Stomach (tissue), 9 donors: ENCODE measurements around the gene ARHGAP10. TPM values are rescaled to one million over a fixed set of nuclear protein-coding genes. Genes with fewer than 3 reads are reported as not detected.
A peak's percentile ranks its signal among the peaks of the same experiment; 100 is the strongest.

Experiments used
- DNase-seq, 2 donors: peaks; one replicate each; pipeline versions ENCODE4 v3.0.0 to v3.0.0-alpha.2; 2013 to 2019
- H3K27ac ChIP-seq, 5 donors: fragments of 200-600 bp in 4 of 5; sonication (generic) in 4 of 5; one replicate each; pipeline ENCODE4 v1.5.1; 2013 to 2019; ENCODE audit warnings: mild to moderate bottlenecking in 1 of 5, moderate library complexity in 1 of 5
- H3K27me3 ChIP-seq, 3 donors: fragments of 200-600 bp; sonication (generic); one replicate each; pipeline ENCODE4 v1.5.1; 2017 to 2019; ENCODE audit warnings: mixed run types in 1 of 3
- H3K36me3 ChIP-seq, 4 donors: fragments of 200-600 bp; sonication (generic); 1 replicate in 3 of 4; 2 replicates in 1 of 4; pipeline ENCODE4 v1.5.1; 2016 to 2019
- H3K4me1 ChIP-seq, 4 donors: fragments of 200-600 bp; sonication (generic); one replicate each; pipeline ENCODE4 v1.5.1; 2016 to 2019
- H3K4me3 ChIP-seq, 4 donors: fragments of 200-600 bp; sonication (generic) in 3 of 4; one replicate each; pipeline ENCODE4 v1.5.1; 2016 to 2019; ENCODE audit warnings: mild to moderate bottlenecking in 1 of 4
- H3K9me3 ChIP-seq, 4 donors: fragments of 200-600 bp; sonication (generic); one replicate each; pipeline ENCODE4 v1.5.1; 2016 to 2019
- CTCF ChIP-seq, 7 experiments: fragments of 450-650 bp in 4 of 7; fragments of 200-600 bp in 3 of 7; sonication (generic) in 3 of 7; IDR thresholded peaks; one replicate each; pipeline ENCODE4 v1.5.1; 2016 to 2019; ENCODE audit warnings: antibody characterized with exemption in 7 of 7, control low read depth in 2 of 7, mild to moderate bottlenecking in 1 of 7
- EP300 ChIP-seq: sonication (generic); formaldehyde crosslinking; IDR thresholded peaks from one replicate; pipeline ENCODE4 v1.6.1; 2017; ENCODE audit warnings: antibody characterized with exemption
- POLR2A ChIP-seq, 4 donors: fragments of 450-650 bp; IDR thresholded peaks; one replicate each; pipeline ENCODE4 v1.6.1; 2016; ENCODE audit warnings: antibody characterized with exemption in 4 of 4, control low read depth in 2 of 4, mild to moderate bottlenecking in 1 of 4, moderate library complexity in 1 of 4
- POLR2AphosphoS5 ChIP-seq, 3 donors: sonication (generic); formaldehyde crosslinking; IDR thresholded peaks; one replicate each; pipeline ENCODE4 v1.6.1; 2016; ENCODE audit warnings: antibody characterized with exemption in 3 of 3
- WGBS, 5 donors: extraction: QIAGEN DNeasy Blood & Tissue Kit in 3 of 5; methylation state at CpG; one replicate each; pipeline versions ENCODE4 v1.1.5 to v1.1.7; 2013 to 2018; 5-methylcytosine and 5-hydroxymethylcytosine counted together
- intact Hi-C: fragments of 100-400 bp; cut with DNase I; formaldehyde crosslinking; loops from one replicate; pipeline ENCODE4 v1.15.1; 2023; ENCODE audit warnings: low total_unique reads
- polyA plus RNA-seq, 3 donors: library from polyadenylated mRNA; stranded (reverse); fragments of 200-250 nt; gene quantifications; one replicate each; pipeline ENCODE4 v1.2.3, GENCODE V29; 2013
- total RNA-seq, 5 donors: library from RNA; depleted of rRNA; stranded (reverse); fragments of >200 nt; gene quantifications; one replicate each; pipeline versions ENCODE4 v1.1.0 to v1.2.3, GENCODE V29; 2014 to 2016
- donor health status: healthy with polysubstance abuse.
- donor health status: Bipolar disorder and iron deficiency.
- donor health status: healthy.

Gene ARHGAP10
- total and polyA plus RNA-seq, 8 donors = 18.1 to 117 (median 43.9) TPM

- peaks cover 0 to 19% (median 5%) of the 10 kb centered on the region in 4 donors for H3K4me1 ChIP-seq
- H3K27ac ChIP-seq = no peak overlapping the region
- no peak for DNase-seq
- TF ChIP-seq EP300 (no peak), CTCF (IDR thresholded peaks at IDR 0.05) (no peak), POLR2A (IDR thresholded peaks at IDR 0.05) (no peak), POLR2AphosphoS5 (IDR thresholded peaks at IDR 0.05) (no peak)
- WGBS, 5 donors = 84 to 95% (median 92%) methylated on average over 4 of the region's 4 CpGs
- H3K9me3 ChIP-seq = no peaks in the 10 kb centered on the region
- no peaks in the 10 kb centered on the region for H3K27me3 ChIP-seq
- H3K36me3 ChIP-seq = peaks cover 0 to 19% (median 10%) of the 10 kb centered on the region in 4 donors
- H3K4me3 ChIP-seq = no peak overlapping the region
- intact Hi-C loops = no loop called here
Measured at GRCh38 chr4:147923854-147924253, 192.0 kb downstream of the ARHGAP10 start.

GRCh38 chr4:147924604-147925412, 192.9 kb downstream of the ARHGAP10 start:
- no peaks in the 10 kb centered on the region for H3K9me3 ChIP-seq
- TF ChIP-seq CTCF (IDR thresholded peaks at IDR 0.05) (peak in 2 of 7 experiments; percentile 10 to 31), EP300 (no peak), POLR2AphosphoS5 (IDR thresholded peaks at IDR 0.05) (no peak), POLR2A (IDR thresholded peaks at IDR 0.05) (no peak)
- peaks cover 0 to 19% (median 10%) of the 10 kb centered on the region in 4 donors for H3K36me3 ChIP-seq
- H3K4me3 ChIP-seq = no peak overlapping the region
- no peak overlapping the region for H3K27ac ChIP-seq
- H3K27me3 ChIP-seq = no peaks in the 10 kb centered on the region
- intact Hi-C loops = no loop called here
- peaks cover 0 to 29% (median 9%) of the 10 kb centered on the region in 4 donors for H3K4me1 ChIP-seq
- peak; percentile 31 to 79 for DNase-seq
- 36 to 40% (median 38%) methylated on average over 3 of the region's 3 CpGs for WGBS, 5 donors

- WGBS, 5 donors = 84 to 92% (median 86%) methylated on average over 11 of the region's 11 CpGs
- peaks cover 0 to 31% (median 9%) of the 10 kb centered on the region in 4 donors for H3K4me1 ChIP-seq
Measured at GRCh38 chr4:147927377-147928137, 195.7 kb downstream of the ARHGAP10 start.

More at GRCh38 chr4:147927377-147928137, 195.7 kb downstream of the ARHGAP10 start:
- H3K27me3 ChIP-seq = no peaks in the 10 kb centered on the region
- no peaks in the 10 kb centered on the region for H3K9me3 ChIP-seq
- intact Hi-C loops = no loop called here
- no peak overlapping the region for H3K27ac ChIP-seq
- TF ChIP-seq POLR2AphosphoS5 (IDR thresholded peaks at IDR 0.05) (no peak), CTCF (IDR thresholded peaks at IDR 0.05) (no peak), EP300 (no peak), POLR2A (IDR thresholded peaks at IDR 0.05) (no peak)
- H3K4me3 ChIP-seq = no peak overlapping the region
- H3K36me3 ChIP-seq = peaks cover 0 to 25% (median 13%) of the 10 kb centered on the region in 4 donors
- peak in 1 of 2 donors; percentile 69 for DNase-seq
